ENCODE measurements around the gene TRPV2. TPM values are rescaled to one million over a fixed set of nuclear protein-coding genes. Genes with fewer than 3 reads are reported as not detected.

The TRPV2 gene
- total RNA-seq, 1 donor from 2014 or later: 86.5 TPM

GRCh38 chr17:16459271-16459670 is 43.9 kb downstream of the TRPV2 start:
- no peaks in the 10 kb centered on the region for H3K4me1 ChIP-seq
- intact Hi-C loops (cut with DNase I): no loop called here
- no peak overlapping the region for H3K4me3 ChIP-seq
- H3K36me3 ChIP-seq: no peaks in the 10 kb centered on the region
- H3K27ac ChIP-seq: no peak overlapping the region
- no peak for DNase-seq
- H3K27me3 ChIP-seq: no peaks in the 10 kb centered on the region
- no peak for TF ChIP-seq CTCF (IDR thresholded peaks at IDR 0.05)
- no peak for ATAC-seq
- H3K9me3 ChIP-seq: no peaks in the 10 kb centered on the region

- Histone ChIP-seq H3K27ac (no peak overlapping the region), H3K27me3 (no peaks in the 10 kb centered on the region), H3K4me1 (no peaks in the 10 kb centered on the region), H3K36me3 (no peaks in the 10 kb centered on the region), H3K4me3 (no peak overlapping the region), H3K9me3 (no peaks in the 10 kb centered on the region)
- intact Hi-C loops (cut with DNase I): no loop called here
- ATAC-seq (no peak), DNase-seq (no peak)
- TF ChIP-seq CTCF (IDR thresholded peaks at IDR 0.05): no peak
Observed at GRCh38 chr17:16459855-16460550, 44.6 kb downstream of the TRPV2 start.

GRCh38 chr17:16460796-16461605 is 45.6 kb downstream of the TRPV2 start:
- no peaks in the 10 kb centered on the region for H3K4me1 ChIP-seq
- no peak for ATAC-seq
- H3K27me3 ChIP-seq: no peaks in the 10 kb centered on the region
- no peak overlapping the region for H3K27ac ChIP-seq
- TF ChIP-seq CTCF (IDR thresholded peaks at IDR 0.05): no peak
- no peak for DNase-seq
- no peak overlapping the region for H3K4me3 ChIP-seq
- H3K36me3 ChIP-seq: no peaks in the 10 kb centered on the region
- intact Hi-C loops (cut with DNase I): no loop called here
- H3K9me3 ChIP-seq: no peaks in the 10 kb centered on the region

- H3K27ac ChIP-seq: no peak overlapping the region
- H3K27me3 ChIP-seq: no peaks in the 10 kb centered on the region
- TF ChIP-seq CTCF (IDR thresholded peaks at IDR 0.05): no peak
- intact Hi-C loops (cut with DNase I): no loop called here
- no peak overlapping the region for H3K4me3 ChIP-seq
- no peaks in the 10 kb centered on the region for H3K4me1 ChIP-seq
- DNase-seq (no peak), ATAC-seq (no peak)
- H3K9me3 ChIP-seq: no peaks in the 10 kb centered on the region
- H3K36me3 ChIP-seq: no peaks in the 10 kb centered on the region
Observed at GRCh38 chr17:16461606-16461866, 46.2 kb downstream of the TRPV2 start.

GRCh38 chr17:16462070-16462864 is 46.9 kb downstream of the TRPV2 start:
- H3K4me1 ChIP-seq: no peaks in the 10 kb centered on the region
- H3K4me3 ChIP-seq: no peak overlapping the region
- H3K27me3 ChIP-seq: no peaks in the 10 kb centered on the region
- DNase-seq (no peak), ATAC-seq (no peak)
- H3K27ac ChIP-seq: no peak overlapping the region
- no peaks in the 10 kb centered on the region for H3K9me3 ChIP-seq
- no peaks in the 10 kb centered on the region for H3K36me3 ChIP-seq
- no peak for TF ChIP-seq CTCF (IDR thresholded peaks at IDR 0.05)
- intact Hi-C loops (cut with DNase I): no loop called here

All from upper lobe of right lung (tissue), 1 donor.